GM21367 (cell line): ENCODE data around the gene ADARB2.
"Not testable (repeated sequence)": the region's sequence is repeated elsewhere in the genome, so short reads cannot be mapped to it uniquely, and the experiment has no call there.

Experiments used
- ATAC-seq: cut with Tn5 transposase; IDR thresholded peaks from one replicate; pipeline ENCODE4 v1.9.1; 2021; ENCODE audit not compliant: unreplicated experiment

Gene ADARB2

GRCh38 chr10:1362589-1363445 lies 374.5 kb downstream of the ADARB2 start:
- ATAC-seq: no peak

- ATAC-seq: no peak
These were observed 375.8 kb downstream of the ADARB2 start for GRCh38 chr10:1361411-1362105.

GRCh38 chr10:1360558-1361164 lies 376.7 kb downstream of the ADARB2 start:
- no peak for ATAC-seq

- no peak for ATAC-seq
These were observed 377.2 kb downstream of the ADARB2 start for GRCh38 chr10:1360011-1360557.

- no peak for ATAC-seq
These were observed 377.7 kb downstream of the ADARB2 start for GRCh38 chr10:1359626-1359955.

GRCh38 chr10:1358860-1359625 lies 378.3 kb downstream of the ADARB2 start:
- no peak for ATAC-seq

- no peak for ATAC-seq
These were observed 379.2 kb downstream of the ADARB2 start for GRCh38 chr10:1358147-1358546.

- ATAC-seq: no peak
These were observed 381.0 kb downstream of the ADARB2 start for GRCh38 chr10:1356349-1356748.

GRCh38 chr10:1354809-1355710 lies 382.3 kb downstream of the ADARB2 start:
- no peak for ATAC-seq

- ATAC-seq: not testable (repeated sequence)
These were observed 385.0 kb downstream of the ADARB2 start for GRCh38 chr10:1352296-1352695.

- no peak for ATAC-seq
These were observed 388.6 kb downstream of the ADARB2 start for GRCh38 chr10:1348773-1349050.

GRCh38 chr10:1347962-1348772 lies 389.2 kb downstream of the ADARB2 start:
- ATAC-seq: no peak

- no peak for ATAC-seq
These were observed 389.8 kb downstream of the ADARB2 start for GRCh38 chr10:1347525-1347924.

- ATAC-seq: no peak
These were observed 391.1 kb downstream of the ADARB2 start for GRCh38 chr10:1346201-1346600.

- no peak for ATAC-seq
These were observed 392.0 kb downstream of the ADARB2 start for GRCh38 chr10:1345368-1345767.

- no peak for ATAC-seq
These were observed 392.5 kb downstream of the ADARB2 start for GRCh38 chr10:1344846-1345245.

GRCh38 chr10:1344408-1344807 lies 392.9 kb downstream of the ADARB2 start:
- ATAC-seq: no peak

- no peak for ATAC-seq
These were observed 394.1 kb downstream of the ADARB2 start for GRCh38 chr10:1343176-1343575.

GRCh38 chr10:1341052-1341451 lies 396.3 kb downstream of the ADARB2 start:
- not testable (repeated sequence) for ATAC-seq
